ENCODE data around the gene PAQR4.

The PAQR4 gene

DNA sequence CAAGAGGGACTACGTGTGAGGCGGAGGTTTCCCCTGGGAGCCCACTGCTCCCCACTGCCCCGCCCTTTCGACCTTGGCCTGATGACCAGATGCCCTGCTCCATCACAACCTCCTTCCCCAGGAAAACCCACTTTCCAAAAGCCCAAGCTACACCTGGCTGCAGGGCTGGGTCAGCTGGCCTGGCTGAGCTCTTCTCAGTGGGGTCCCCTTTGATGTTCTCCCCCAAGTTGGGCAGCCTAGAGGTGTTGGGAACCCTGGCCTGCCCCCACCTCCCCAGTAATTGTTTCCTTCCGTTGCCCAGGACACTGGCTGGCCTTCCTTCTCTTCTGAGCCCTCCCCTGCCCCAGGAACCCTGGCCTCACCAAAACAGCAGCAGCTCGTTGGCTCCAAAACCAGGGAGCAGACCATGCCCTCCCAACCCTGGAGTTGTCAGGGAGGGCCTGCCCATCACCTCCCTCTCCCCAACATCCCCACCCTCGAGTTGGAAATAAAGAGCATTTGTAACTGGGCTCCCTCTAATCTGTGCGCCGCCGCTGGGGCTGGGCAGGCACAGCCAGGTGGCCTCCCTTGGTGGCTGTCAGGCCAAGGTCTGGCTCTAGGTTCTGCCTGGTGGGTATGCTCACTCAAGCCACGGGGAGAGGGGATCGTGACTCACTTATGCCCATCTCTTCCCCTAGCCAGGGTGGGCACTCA, 45.0 kb downstream of the PAQR4 start:
- H3K27me3 Mint-ChIP-seq: peaks cover 0 to 24% of the 10 kb centered on the region in 2 donors
- H3K4me3 Mint-ChIP-seq: no peak overlapping the region
- peaks cover 0 to 2% of the 10 kb centered on the region in 2 donors for H3K4me1 Mint-ChIP-seq (ENCODE audit: low read depth in 2 of 2)
- no peaks in the 10 kb centered on the region for H3K9me3 Mint-ChIP-seq
- ATAC-seq (replicated peaks) (no peak), DNase-seq (no peak)
- peaks cover 4% of the 10 kb centered on the region for H3K36me3 Mint-ChIP-seq (ENCODE audit: insufficient read depth)
- no peak overlapping the region for H3K27ac Mint-ChIP-seq

DNA sequence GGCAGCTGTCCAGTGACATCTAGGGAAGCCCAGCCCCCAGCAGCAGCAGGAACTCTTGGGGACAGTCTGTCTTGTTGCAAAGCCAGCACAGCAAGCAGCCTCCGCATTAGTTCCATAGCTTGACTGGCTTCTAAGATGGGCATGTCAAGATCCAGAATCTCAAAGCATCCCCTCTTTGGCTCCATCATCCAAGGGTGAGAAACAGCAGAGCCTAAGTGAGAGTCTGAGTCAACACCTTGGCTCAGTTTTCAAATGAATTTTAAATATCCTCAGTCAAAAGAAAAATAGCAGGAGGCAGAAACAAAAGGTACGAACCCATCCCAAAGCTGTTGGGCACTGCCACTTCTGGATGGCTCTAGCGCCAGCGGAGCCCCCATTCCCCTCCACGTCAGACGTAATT, 45.8 kb downstream of the PAQR4 start:
- peaks cover 2 to 7% of the 10 kb centered on the region in 2 donors for H3K4me1 Mint-ChIP-seq (ENCODE audit: low read depth in 2 of 2)
- H3K9me3 Mint-ChIP-seq: no peaks in the 10 kb centered on the region
- no peak for DNase-seq
- peaks cover 4% of the 10 kb centered on the region for H3K36me3 Mint-ChIP-seq (ENCODE audit: insufficient read depth)
- peaks cover 0 to 24% of the 10 kb centered on the region in 2 donors for H3K27me3 Mint-ChIP-seq
- no peak overlapping the region for H3K4me3 Mint-ChIP-seq
- H3K27ac Mint-ChIP-seq: no peak overlapping the region
- no peak for ATAC-seq (replicated peaks)

DNA sequence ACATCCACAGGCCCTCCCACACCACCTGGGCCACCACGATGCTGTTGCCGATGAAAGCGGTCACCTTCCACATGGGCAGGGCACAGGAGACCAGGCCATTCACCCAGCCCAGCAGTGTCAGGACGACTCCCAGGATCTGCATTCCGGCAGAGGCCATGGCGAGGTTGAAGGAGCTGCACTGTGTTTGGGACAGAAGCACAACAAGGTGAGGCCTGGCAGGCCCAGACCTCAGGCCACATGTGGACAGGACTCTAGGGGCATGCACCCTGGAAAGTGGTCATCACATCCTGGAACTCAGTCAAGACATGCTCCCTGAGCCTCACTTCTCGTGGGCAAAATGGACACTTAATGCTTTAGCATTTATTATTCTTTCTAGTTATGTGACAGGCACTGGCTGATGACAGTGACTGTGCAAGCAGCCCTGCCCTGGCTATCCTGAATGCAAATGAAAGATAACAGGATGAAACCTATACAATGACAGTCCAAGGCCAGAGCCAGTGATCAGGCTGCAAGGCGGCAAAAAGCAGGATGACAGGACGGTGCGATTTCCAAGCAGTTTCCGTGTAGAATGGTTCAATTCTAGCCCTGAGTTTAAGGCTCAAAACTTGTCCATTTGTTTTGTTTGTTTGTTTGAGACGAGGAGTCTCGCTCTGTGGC, 46.8 kb downstream of the PAQR4 start:
- Mint-ChIP-seq H3K27me3 (peaks cover 0 to 24% of the 10 kb centered on the region in 2 donors), H3K4me1 (ENCODE audit: low read depth in 2 of 2) (peaks cover 10 to 13% of the 10 kb centered on the region in 2 donors), H3K36me3 (ENCODE audit: insufficient read depth) (peaks cover 4% of the 10 kb centered on the region), H3K4me3 (no peak overlapping the region), H3K27ac (no peak overlapping the region), H3K9me3 (no peaks in the 10 kb centered on the region)
- no peak for DNase-seq
- ATAC-seq (replicated peaks): no peak

DNA sequence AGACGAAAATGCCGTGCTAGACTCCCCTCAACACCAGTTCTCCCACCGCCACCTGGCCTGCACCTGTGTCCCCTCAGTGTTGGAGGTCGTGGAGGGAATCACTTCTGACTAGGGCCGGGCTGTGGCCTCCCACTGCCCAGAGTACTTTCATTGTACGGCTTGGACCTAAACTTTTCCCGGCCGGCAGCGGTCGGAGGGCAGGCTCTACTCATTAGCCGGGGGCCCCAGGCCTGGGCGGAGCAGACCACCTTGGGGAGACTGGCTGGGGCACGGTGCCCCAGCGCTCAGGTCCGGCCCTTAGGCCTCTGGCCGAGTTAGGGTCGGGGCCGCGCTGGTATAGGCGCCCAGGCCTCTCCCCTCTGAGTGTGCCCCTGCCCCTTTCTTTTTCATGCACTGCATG, 48.2 kb downstream of the PAQR4 start:
- no peak for DNase-seq
- no peak for ATAC-seq (replicated peaks)
- H3K36me3 Mint-ChIP-seq (ENCODE audit: insufficient read depth): peaks cover 8% of the 10 kb centered on the region
- no peaks in the 10 kb centered on the region for H3K9me3 Mint-ChIP-seq
- no peak overlapping the region for H3K4me3 Mint-ChIP-seq
- no peak overlapping the region for H3K27ac Mint-ChIP-seq
- H3K4me1 Mint-ChIP-seq (ENCODE audit: low read depth in 2 of 2): peaks cover 23 to 26% of the 10 kb centered on the region in 2 donors
- H3K27me3 Mint-ChIP-seq: peaks cover 0 to 18% of the 10 kb centered on the region in 2 donors

DNA sequence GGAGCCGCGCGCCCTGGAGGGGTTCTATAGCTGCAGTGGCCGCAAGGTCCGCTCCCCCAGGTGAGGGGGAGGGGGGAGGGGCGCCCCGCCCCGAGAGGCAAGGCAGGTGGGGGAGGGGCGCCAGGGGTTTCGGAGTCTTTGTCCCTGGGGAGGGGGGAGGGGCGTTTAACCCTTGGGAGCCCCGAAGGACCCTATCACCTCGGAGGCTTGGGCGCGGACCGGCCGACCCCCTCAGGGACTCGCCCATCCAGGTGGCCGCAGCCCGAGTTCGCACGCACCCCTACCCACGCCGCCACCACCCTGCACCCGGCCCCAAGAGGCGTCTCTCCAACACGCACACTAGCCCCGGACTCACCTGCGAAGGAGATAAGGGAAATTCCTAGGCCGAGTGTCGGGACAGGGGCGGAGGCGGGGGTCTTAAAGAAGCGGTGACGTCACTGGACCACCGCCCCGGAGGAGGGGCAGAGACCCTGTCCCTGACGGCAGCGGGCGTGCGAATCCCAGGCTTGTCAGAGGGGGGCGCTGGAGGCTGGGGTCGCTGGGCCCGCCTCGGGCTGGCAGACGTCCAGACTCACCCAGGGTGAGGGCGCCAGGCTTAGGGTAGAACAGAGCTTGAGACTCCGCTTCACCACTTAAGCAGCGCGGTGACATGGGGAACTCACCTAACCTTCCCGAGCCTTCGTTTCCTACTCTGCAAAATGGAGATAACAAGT, 48.8 kb downstream of the PAQR4 start, which contains the start of gene CLDN6:
CLDN6 (minus strand) TSS at position 390 of the 713 bp plus-strand sequence. CDS start 2,162 bp downstream, outside the sequence.
- no peaks in the 10 kb centered on the region for H3K9me3 Mint-ChIP-seq
- peaks cover 29 to 32% of the 10 kb centered on the region in 2 donors for H3K4me1 Mint-ChIP-seq (ENCODE audit: low read depth in 2 of 2)
- H3K27ac Mint-ChIP-seq: peak within 1 kb of the TSS in 1 of 2 donors; percentile 25
- peaks cover 0 to 12% of the 10 kb centered on the region in 2 donors for H3K27me3 Mint-ChIP-seq
- no peak for DNase-seq
- peak within 1 kb of the TSS in 1 of 2 donors; percentile 52 for H3K4me3 Mint-ChIP-seq
- H3K36me3 Mint-ChIP-seq (ENCODE audit: insufficient read depth): peaks cover 8% of the 10 kb centered on the region
- no peak for ATAC-seq (replicated peaks)

DNA sequence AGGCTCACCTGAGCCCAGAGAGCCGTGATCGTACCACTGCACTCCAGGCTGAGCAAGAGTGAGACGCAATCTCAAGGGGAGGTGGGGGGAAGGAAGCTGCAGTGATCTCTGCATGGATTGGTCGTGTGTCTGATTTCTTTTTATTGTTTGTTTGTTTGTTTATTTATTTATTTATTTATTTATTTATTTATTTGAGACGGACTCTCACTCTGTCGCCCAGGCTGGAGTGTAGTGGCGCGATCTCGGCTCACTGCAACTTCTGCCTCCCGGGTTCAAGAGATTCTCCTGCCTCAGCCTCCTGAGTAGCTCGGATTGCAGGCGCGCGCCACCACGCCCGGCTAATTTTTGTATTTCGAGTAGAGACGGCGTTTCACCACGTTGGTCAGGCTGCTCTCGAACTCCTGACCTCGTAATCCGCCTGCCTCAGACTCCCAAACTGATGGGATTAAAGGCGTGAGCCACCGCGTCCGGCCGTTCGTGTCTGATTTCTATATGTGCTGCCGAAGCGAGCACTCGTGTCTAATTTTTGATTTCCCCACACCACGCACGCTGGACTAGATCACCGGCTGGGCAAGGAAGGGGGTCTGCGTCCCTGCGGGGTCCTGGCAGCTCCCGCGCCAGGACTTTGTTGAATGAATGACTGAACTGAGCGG, 50.6 kb downstream of the PAQR4 start:
- H3K36me3 Mint-ChIP-seq (ENCODE audit: insufficient read depth): peaks cover 15% of the 10 kb centered on the region
- H3K27ac Mint-ChIP-seq: peak overlapping the region in 1 of 2 donors; percentile 93
- ATAC-seq (replicated peaks): no peak
- no peaks in the 10 kb centered on the region for H3K27me3 Mint-ChIP-seq
- H3K4me1 Mint-ChIP-seq (ENCODE audit: low read depth in 2 of 2): peaks cover 41 to 43% of the 10 kb centered on the region in 2 donors
- no peak for DNase-seq
- peak overlapping the region; percentile 81 to 85 for H3K4me3 Mint-ChIP-seq
- H3K9me3 Mint-ChIP-seq: no peaks in the 10 kb centered on the region

DNA sequence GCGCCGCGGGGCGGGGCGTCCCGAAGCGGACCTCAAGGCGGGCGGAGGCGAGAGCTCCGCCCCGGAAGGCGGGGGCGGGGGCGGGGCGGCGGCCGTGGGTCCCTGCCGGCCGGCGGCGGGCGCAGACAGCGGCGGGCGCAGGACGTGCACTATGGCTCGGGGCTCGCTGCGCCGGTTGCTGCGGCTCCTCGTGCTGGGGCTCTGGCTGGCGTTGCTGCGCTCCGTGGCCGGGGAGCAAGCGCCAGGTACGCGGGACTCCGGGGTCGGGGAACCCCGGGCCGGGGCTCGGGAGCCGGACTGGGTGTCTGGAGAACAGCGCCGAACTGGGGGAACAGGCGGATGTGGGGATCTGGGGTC, 51.1 kb downstream of the PAQR4 start, which contains the start of gene TNFRSF12A:
TNFRSF12A (plus strand) TSS at position 122 of the 357 bp plus-strand sequence; CDS start at position 152, 30 bp downstream.
- Mint-ChIP-seq H3K9me3 (no peaks in the 10 kb centered on the region), H3K4me1 (ENCODE audit: low read depth in 2 of 2) (peaks cover 41 to 44% of the 10 kb centered on the region in 2 donors), H3K27ac (peak within 1 kb of the TSS; percentile 85 to 93), H3K27me3 (no peaks in the 10 kb centered on the region), H3K36me3 (ENCODE audit: insufficient read depth) (peaks cover 19% of the 10 kb centered on the region), H3K4me3 (peak within 1 kb of the TSS; percentile 81 to 85)
- DNase-seq (peak; percentile 50 to 52 (median 51)), ATAC-seq (replicated peaks) (peak; percentile 35)

DNA sequence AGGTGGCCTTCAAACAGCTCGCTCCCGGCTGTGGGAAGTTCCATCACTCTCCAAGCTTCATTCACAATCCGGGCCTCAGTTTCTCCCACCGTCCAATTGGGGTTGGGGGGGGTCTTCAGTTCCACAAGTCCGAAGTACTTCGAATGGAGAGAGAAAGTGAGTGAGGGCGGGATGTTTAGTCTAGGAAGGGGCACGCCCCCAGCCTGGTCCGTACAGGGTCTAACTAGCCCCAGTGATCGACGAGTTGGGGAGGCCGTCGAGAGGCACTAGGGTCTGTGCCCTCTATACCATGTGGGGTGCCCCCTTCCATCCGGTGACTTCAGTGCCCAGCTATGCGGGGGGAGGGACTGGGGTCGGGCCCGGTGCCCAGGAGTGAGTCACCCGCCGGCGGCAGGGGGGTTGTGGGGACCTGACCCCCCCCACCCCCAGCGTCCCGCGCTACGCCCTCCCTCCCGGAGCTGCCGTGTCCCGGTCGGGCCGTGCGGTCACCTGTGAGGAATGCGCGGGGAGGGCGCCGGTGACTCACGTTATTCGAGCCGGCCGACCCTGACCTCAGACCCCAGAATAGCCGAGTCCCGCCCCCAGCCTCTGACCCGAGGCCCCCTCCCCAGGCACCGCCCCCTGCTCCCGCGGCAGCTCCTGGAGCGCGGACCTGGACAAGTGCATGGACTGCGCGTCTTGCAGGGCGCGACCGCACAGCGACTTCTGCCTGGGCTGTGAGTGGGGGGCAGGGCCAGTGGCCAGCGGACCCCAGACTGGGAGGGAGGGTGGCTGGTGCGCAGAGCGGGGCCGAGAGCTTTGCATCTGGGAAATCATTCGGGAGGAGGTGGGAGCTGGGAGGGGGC, 51.7 kb downstream of the PAQR4 start:
- DNase-seq: peak; percentile 39 to 60 (median 55)

DNA sequence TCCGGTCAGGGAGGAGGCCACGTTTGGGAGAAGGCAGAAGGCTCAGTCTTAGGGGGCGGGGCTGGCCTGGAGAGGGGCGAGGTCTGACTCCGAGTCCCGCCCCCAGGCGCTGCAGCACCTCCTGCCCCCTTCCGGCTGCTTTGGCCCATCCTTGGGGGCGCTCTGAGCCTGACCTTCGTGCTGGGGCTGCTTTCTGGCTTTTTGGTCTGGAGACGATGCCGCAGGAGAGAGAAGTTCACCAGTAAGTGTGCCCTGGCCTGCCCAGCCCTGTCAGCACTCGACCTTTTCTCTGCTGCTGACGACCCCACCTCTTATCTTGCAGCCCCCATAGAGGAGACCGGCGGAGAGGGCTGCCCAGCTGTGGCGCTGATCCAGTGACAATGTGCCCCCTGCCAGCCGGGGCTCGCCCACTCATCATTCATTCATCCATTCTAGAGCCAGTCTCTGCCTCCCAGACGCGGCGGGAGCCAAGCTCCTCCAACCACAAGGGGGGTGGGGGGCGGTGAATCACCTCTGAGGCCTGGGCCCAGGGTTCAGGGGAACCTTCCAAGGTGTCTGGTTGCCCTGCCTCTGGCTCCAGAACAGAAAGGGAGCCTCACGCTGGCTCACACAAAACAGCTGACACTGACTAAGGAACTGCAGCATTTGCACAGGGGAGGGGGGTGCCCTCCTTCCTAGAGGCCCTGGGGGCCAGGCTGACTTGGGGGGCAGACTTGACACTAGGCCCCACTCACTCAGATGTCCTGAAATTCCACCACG, 52.5 kb downstream of the PAQR4 start:
- peaks cover 26% of the 10 kb centered on the region for H3K36me3 Mint-ChIP-seq (ENCODE audit: insufficient read depth)
- DNase-seq (peak; percentile 56 to 60 (median 57)), ATAC-seq (replicated peaks) (peak; percentile 15)
- H3K27me3 Mint-ChIP-seq: no peaks in the 10 kb centered on the region
- H3K27ac Mint-ChIP-seq: peak overlapping the region; percentile 42 to 93
- peak overlapping the region; percentile 81 to 85 for H3K4me3 Mint-ChIP-seq
- peaks cover 41 to 45% of the 10 kb centered on the region in 2 donors for H3K4me1 Mint-ChIP-seq (ENCODE audit: low read depth in 2 of 2)
- H3K9me3 Mint-ChIP-seq: no peaks in the 10 kb centered on the region

More for the DNA sequence above, 51.7 kb downstream of the PAQR4 start:
- H3K36me3 Mint-ChIP-seq (ENCODE audit: insufficient read depth): peaks cover 23% of the 10 kb centered on the region
- peak overlapping the region; percentile 85 to 93 for H3K27ac Mint-ChIP-seq
- H3K4me3 Mint-ChIP-seq: peak overlapping the region; percentile 81 to 85
- peaks cover 41 to 45% of the 10 kb centered on the region in 2 donors for H3K4me1 Mint-ChIP-seq (ENCODE audit: low read depth in 2 of 2)
- no peaks in the 10 kb centered on the region for H3K9me3 Mint-ChIP-seq
- ATAC-seq (replicated peaks): peak; percentile 31
- H3K27me3 Mint-ChIP-seq: no peaks in the 10 kb centered on the region

DNA sequence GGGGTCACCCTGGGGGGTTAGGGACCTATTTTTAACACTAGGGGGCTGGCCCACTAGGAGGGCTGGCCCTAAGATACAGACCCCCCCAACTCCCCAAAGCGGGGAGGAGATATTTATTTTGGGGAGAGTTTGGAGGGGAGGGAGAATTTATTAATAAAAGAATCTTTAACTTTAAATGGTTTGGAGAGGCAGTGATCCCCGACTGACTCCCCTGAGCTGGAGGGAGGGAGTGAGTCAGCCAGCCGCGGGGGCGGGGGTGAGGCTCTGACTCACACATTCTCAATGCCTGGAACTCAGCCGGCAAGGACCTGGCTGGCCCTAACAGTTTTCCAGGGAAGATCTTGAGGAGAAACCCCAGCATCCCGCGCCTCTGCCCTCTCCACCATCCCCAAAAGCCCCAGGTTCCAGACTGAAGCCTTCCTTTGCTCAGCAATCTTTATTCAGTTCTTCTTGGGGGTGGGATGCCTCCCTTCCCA, 53.1 kb downstream of the PAQR4 start:
- peaks cover 26% of the 10 kb centered on the region for H3K36me3 Mint-ChIP-seq (ENCODE audit: insufficient read depth)
- peak; percentile 62 to 66 (median 65) for DNase-seq
- H3K27me3 Mint-ChIP-seq: no peaks in the 10 kb centered on the region
- ATAC-seq (replicated peaks): peak; percentile 23
- H3K4me3 Mint-ChIP-seq: peak overlapping the region; percentile 81 to 85
- H3K4me1 Mint-ChIP-seq (ENCODE audit: low read depth in 2 of 2): peaks cover 41 to 45% of the 10 kb centered on the region in 2 donors
- no peaks in the 10 kb centered on the region for H3K9me3 Mint-ChIP-seq
- peak overlapping the region in 1 of 2 donors; percentile 93 for H3K27ac Mint-ChIP-seq

DNA sequence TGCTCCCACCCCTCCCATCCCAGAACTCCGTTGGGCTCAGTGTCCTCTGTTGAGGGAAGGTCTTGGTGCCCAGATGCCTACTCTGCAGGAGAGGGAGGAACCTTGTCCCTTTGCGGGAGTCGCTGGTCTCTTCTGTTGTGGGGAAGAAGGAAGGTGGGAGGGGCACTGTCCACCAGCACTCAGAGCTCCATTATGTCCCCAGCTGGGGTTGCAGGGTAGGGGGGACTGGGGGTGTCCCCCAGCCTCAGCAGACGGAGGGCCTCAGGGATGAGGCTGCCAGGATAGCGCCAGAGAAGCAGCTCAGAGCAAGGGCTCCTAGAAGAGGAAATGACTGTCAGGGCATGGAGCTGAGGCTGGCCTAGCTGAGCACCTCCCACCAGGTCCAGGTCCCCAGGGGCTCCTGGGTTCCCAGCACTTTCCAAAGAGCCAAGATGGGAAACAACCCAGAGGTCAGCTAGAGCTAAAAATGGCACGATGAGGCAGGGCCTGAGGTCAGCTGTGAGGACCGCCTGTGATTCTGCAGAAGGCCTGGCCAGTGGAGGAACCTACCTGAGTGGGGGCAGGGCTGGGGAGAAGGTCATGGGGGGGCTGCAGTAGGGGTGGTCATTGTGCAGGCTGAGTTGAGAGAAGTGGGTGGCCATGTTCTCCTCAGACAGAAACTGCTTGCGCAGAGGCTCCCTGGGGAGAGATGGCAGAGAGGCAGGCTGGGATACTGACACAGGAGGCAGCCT, 53.7 kb downstream of the PAQR4 start:
- H3K36me3 Mint-ChIP-seq (ENCODE audit: insufficient read depth): peaks cover 26% of the 10 kb centered on the region
- peak overlapping the region; percentile 81 to 85 for H3K4me3 Mint-ChIP-seq
- ATAC-seq (replicated peaks) (no peak), DNase-seq (no peak)
- peaks cover 41 to 45% of the 10 kb centered on the region in 2 donors for H3K4me1 Mint-ChIP-seq (ENCODE audit: low read depth in 2 of 2)
- no peaks in the 10 kb centered on the region for H3K9me3 Mint-ChIP-seq
- H3K27me3 Mint-ChIP-seq: no peaks in the 10 kb centered on the region
- H3K27ac Mint-ChIP-seq: peak overlapping the region in 1 of 2 donors; percentile 93
